Parathyroid adenoma (tissue), 2 donors: ENCODE measurements around the gene ASPSCR1.

Source experiments
- H2AFZ ChIP-seq: fragments of 300-600 bp; sonication (generic); one replicate; pipeline ENCODE4 v1.7.0; 2017; ENCODE audit warnings: antibody characterized with exemption, mild to moderate bottlenecking
- H3K27ac ChIP-seq: fragments of 300-600 bp; sonication (generic); one replicate; pipeline ENCODE4 v1.7.0; 2017
- H3K27me3 ChIP-seq: fragments of 300-600 bp; sonication (generic); one replicate; pipeline ENCODE4 v1.7.0; 2017; ENCODE audit warnings: low read length; ENCODE audit not compliant: control insufficient read depth, insufficient read depth
- H3K36me3 ChIP-seq: fragments of 300-600 bp; sonication (generic); one replicate; pipeline ENCODE4 v1.7.0; 2017; ENCODE audit warnings: low read length; ENCODE audit not compliant: control insufficient read depth, insufficient read depth
- H3K4me1 ChIP-seq: fragments of 300-600 bp; sonication (generic); one replicate; pipeline ENCODE4 v1.7.0; 2017; ENCODE audit warnings: control low read depth
- H3K4me2 ChIP-seq: fragments of 300-600 bp; sonication (generic); one replicate; pipeline ENCODE4 v1.7.0; 2017; ENCODE audit warnings: low read length
- H3K4me3 ChIP-seq: fragments of 300-600 bp; sonication (generic); one replicate; pipeline ENCODE4 v1.7.0; 2017; ENCODE audit warnings: low read depth, low read length
- H3K79me2 ChIP-seq: fragments of 300-600 bp; sonication (generic); one replicate; pipeline ENCODE4 v1.7.0; 2017; ENCODE audit warnings: control low read depth
- H3K9ac ChIP-seq: fragments of 300-600 bp; sonication (generic); one replicate; pipeline ENCODE4 v1.7.0; 2017; ENCODE audit warnings: mild to moderate bottlenecking
- H3K9me3 ChIP-seq: fragments of 300-600 bp; sonication (generic); one replicate; pipeline ENCODE4 v1.7.0; 2017; ENCODE audit warnings: low read length; ENCODE audit not compliant: control insufficient read depth
- CTCF ChIP-seq: fragments of 300-600 bp; sonication (generic); IDR thresholded peaks from one replicate; pipeline ENCODE4 v1.7.0; 2017; ENCODE audit warnings: antibody characterized with exemption, mild to moderate bottlenecking
- donor health status: primary hyperparathyroidism.

The ASPSCR1 gene

DNA sequence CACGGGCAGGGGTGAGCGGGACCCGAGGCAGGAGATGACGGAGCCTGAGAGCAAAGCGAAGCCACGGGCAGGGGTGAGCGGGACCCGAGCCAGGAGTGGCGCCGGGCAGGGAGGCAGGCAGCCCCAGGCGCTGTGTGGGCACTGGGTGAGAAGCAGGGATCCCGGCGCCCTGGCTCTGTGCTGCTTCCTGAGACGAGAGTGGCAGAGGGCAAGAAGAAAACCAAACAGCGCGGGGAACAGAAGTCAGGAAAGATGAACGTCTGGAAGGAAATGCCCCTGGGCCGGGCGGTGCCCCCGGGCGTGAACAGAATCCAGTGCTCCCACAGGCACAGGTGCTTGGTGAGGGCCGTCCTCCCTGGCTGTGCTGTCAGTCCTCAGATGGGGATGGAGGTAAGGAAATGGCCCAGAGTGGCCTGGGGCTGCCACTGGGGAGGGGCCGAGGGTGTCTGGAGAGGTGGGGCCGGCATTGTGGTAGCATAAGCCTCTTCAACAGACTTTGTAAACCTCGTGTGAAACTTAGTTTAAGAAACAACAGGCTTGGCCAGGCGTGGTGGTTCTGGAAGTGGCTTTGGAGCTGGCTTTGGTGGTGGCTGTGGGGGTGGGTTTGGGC is 9.8 kb downstream of the ASPSCR1 start:
- Histone ChIP-seq H3K79me2 (peaks cover 22% of the 10 kb centered on the region), H3K27me3 (no peaks in the 10 kb centered on the region), H3K9me3 (no peaks in the 10 kb centered on the region)

GRCh38 chr17:81990836-81991683 is 13.6 kb downstream of the ASPSCR1 start:
- H3K4me3 ChIP-seq: no peak overlapping the region
- H3K36me3 ChIP-seq: no peaks in the 10 kb centered on the region
- peak overlapping the region; percentile 58 for H3K4me2 ChIP-seq
- H3K9ac ChIP-seq: peak overlapping the region; percentile 21
- TF ChIP-seq CTCF: no peak
- H3K9me3 ChIP-seq: no peaks in the 10 kb centered on the region
- peaks cover 31% of the 10 kb centered on the region for H3K79me2 ChIP-seq
- peak overlapping the region; percentile 58 for H3K27ac ChIP-seq
- no peaks in the 10 kb centered on the region for H3K27me3 ChIP-seq
- H3K4me1 ChIP-seq: peaks cover 23% of the 10 kb centered on the region
- peak overlapping the region; percentile 50 for H2AFZ ChIP-seq

More for the DNA sequence above, 9.8 kb downstream of the ASPSCR1 start:
- no peak overlapping the region for H3K4me2 ChIP-seq
- H3K4me3 ChIP-seq: no peak overlapping the region
- peaks cover 12% of the 10 kb centered on the region for H3K4me1 ChIP-seq
- no peaks in the 10 kb centered on the region for H3K36me3 ChIP-seq
- no peak overlapping the region for H3K9ac ChIP-seq
- H2AFZ ChIP-seq: no peak overlapping the region
- no peak for TF ChIP-seq CTCF
- no peak overlapping the region for H3K27ac ChIP-seq

- Histone ChIP-seq H2AFZ (peak overlapping the region; percentile 50), H3K9me3 (no peaks in the 10 kb centered on the region), H3K4me3 (no peak overlapping the region), H3K4me2 (peak overlapping the region; percentile 58), H3K36me3 (no peaks in the 10 kb centered on the region), H3K79me2 (peaks cover 28% of the 10 kb centered on the region), H3K9ac (no peak overlapping the region), H3K27ac (peak overlapping the region; percentile 58), H3K27me3 (no peaks in the 10 kb centered on the region), H3K4me1 (peaks cover 23% of the 10 kb centered on the region)
- peak; percentile 24 for TF ChIP-seq CTCF
Measured at GRCh38 chr17:81991684-81992305, 14.4 kb downstream of the ASPSCR1 start.

- no peak for TF ChIP-seq CTCF
Measured at GRCh38 chr17:81992306-81993102, 15.1 kb downstream of the ASPSCR1 start.

More at GRCh38 chr17:81992306-81993102, 15.1 kb downstream of the ASPSCR1 start:
- Histone ChIP-seq H3K9me3 (no peaks in the 10 kb centered on the region), H3K27me3 (no peaks in the 10 kb centered on the region), H3K4me2 (peak overlapping the region; percentile 58), H2AFZ (peak overlapping the region; percentile 50), H3K4me1 (peaks cover 23% of the 10 kb centered on the region), H3K9ac (no peak overlapping the region), H3K79me2 (peaks cover 27% of the 10 kb centered on the region), H3K4me3 (no peak overlapping the region), H3K27ac (peak overlapping the region; percentile 58), H3K36me3 (no peaks in the 10 kb centered on the region)
